Activated CD4-positive, alpha-beta T cell treated with anti-CD3 and anti-CD28 coated beads, Interleukin-2, amount 50 U/mL, for 24 hours (primary cell): ENCODE results near the gene TANC1.

Experiments used
- DNase-seq, 2 donors: peaks; one replicate each; pipeline ENCODE4 v3.0.0-alpha.2; 2020; ENCODE audit warnings: low read depth in 1 of 2, low spot score in 1 of 2

TANC1 gene

GRCh38 chr2:158960193-158960592 is 8.2 kb upstream of the TANC1 start:
- DNase-seq = no peak

- DNase-seq = no peak
Measured at GRCh38 chr2:158962074-158962473, 6.4 kb upstream of the TANC1 start.

DNA sequence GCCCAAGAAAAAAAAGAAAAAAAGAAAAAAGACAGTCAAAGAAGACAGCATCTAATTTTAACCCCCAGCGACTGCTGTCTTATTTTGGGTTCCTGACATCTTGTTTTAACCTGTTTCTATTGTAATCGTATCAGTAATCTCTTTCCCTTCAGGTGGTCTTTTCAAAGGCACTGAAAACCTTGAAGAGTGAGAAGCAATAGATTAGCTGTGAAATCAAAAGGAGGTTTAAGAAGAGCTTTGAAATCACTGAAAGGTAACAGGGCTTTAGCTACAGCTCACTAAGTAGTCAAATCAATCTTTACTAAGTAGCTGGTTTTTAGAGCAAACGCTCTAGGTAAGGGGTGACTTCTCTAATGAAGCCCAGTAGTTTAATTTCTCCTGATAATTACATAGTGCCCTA is 5.4 kb upstream of the TANC1 start:
- DNase-seq = no peak

DNA sequence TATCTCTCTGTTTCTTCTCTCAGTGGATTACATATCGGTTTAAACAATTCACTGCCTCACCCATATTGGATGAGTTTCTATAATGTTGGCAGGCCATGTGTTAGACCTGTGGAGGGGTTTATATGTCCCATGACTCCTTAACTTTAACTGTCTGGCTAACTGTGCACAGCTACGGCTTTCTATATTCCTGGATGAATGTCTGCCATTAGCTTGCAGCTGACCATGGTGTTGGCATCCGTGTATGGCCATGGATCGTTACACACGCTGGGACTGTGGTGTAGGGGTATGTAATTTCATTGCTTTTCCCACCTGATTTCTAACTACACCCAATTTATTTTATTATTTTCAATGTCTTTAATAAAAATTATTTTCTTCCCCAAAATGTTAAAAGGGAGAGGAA is 3.3 kb upstream of the TANC1 start:
- no peak for DNase-seq

- no peak for DNase-seq
Measured at GRCh38 chr2:158965641-158966040, 2.8 kb upstream of the TANC1 start.

GRCh38 chr2:158966312-158966711 is 2.1 kb upstream of the TANC1 start:
- DNase-seq = no peak

- DNase-seq = no peak
Measured at GRCh38 chr2:158967114-158967730, 1.2 kb upstream of the TANC1 start.

GRCh38 chr2:158967731-158968395 is 577 bp upstream of the TANC1 start:
- no peak for DNase-seq

DNA sequence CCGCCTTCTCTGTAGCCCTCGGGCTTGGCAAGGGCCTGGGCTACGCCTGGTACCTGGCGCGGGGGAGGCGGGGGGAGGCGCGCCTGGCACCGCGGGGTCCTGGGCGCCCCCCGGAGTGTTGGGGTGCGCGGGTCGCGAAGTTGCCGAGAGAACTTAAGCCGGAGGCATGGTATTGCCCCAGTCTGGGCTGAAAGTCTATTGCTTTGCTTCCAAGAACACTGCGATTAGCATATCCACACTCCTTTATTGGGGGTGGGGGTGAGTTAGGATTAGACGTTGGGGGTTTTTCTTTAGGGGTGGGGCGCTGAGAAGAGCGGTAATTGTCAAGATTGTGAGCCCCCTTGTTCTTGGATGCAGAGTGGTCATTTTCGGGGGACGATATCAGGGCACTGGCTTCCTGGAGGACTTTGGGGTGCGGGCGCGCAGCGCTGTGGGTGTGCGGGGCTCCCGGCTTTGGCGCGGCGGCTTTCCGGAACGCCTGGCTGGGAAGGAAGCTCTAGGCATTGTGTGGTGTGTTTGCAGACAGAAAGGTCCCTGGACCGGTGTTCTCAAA is 798 bp downstream of the TANC1 start:
- no peak for DNase-seq

- no peak for DNase-seq
Measured at GRCh38 chr2:158969715-158970240, 1.3 kb downstream of the TANC1 start.

DNA sequence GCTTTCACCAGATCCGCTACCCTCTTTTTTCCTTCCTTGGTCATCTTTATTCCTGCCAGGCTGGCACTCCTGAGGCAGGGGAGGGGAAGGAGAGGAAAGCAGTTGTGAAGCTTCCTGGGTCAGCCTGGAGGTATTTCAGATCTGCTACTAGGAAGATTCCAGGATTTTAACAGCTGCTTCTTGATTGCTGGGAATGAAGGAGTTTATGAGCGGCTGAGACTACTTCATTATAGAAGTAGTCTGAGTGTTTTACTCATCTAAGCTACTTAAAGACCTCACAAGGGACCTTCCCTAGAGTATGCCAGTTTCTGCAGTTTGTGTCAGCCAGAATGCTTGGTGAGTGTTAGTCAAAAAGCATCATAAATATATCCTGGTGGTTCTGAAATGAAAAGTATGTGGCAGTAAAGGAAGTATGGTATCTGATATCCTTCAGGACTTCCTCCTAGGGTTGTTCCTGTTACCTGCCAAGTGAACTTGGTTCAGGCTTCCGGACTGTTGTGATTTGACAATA is 1.9 kb downstream of the TANC1 start:
- no peak for DNase-seq

GRCh38 chr2:158973116-158973956 is 4.9 kb downstream of the TANC1 start:
- no peak for DNase-seq

DNA sequence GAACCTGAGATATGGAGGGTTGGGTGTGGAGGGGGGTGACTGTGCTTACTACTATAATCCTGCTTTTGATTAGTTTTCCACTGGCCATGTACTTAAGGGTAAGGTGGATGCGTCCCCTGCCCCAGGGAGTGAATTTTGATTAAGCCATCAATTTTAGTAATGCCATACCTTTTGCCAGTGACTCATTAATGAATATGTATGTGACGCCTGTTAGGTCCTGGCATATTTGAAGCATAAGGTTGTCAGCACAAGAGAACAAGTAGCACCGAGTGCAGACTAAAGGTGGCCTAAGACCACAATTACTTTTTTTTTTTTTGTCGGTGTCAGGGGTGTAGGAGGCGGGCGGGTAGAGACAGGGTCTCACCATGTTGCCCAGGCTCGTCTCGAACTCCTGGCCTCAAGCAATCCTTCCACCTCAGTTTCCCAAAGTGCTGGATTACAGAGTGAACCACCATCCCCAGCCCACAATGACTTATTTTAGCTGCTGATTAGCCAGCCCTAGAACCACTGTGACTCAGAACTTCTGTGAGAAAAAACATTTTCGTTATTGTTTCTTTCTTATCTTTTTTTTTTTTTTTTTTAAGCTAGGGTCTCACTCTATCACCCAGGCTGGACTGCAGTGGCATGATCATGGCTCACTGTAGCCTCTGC is 7.0 kb downstream of the TANC1 start:
- no peak for DNase-seq

GRCh38 chr2:158979772-158980171 is 11.3 kb downstream of the TANC1 start:
- no peak for DNase-seq

- DNase-seq = no peak
Measured at GRCh38 chr2:158984604-158985135, 16.2 kb downstream of the TANC1 start.

GRCh38 chr2:158988501-158988900 is 20.1 kb downstream of the TANC1 start:
- no peak for DNase-seq

DNA sequence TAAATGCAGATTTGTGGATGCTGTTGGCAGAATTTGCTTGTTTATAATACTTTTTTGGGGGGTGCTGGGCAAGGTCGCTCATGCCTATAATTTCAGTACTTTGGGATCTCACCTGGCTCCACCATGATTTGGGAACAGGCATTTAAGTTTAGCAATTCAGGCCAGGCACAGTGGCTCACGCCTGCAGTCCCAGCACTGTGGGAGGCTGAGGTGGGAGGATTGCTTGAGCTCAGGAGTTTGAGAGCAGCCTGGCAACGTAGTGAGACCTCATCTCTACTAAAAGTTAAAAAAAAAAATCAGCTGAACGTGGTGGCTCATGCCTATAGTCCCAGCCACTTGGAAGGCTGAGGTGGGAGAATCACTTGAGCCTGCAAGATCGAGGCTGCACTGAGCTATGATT is 20.7 kb downstream of the TANC1 start:
- DNase-seq = no peak

DNA sequence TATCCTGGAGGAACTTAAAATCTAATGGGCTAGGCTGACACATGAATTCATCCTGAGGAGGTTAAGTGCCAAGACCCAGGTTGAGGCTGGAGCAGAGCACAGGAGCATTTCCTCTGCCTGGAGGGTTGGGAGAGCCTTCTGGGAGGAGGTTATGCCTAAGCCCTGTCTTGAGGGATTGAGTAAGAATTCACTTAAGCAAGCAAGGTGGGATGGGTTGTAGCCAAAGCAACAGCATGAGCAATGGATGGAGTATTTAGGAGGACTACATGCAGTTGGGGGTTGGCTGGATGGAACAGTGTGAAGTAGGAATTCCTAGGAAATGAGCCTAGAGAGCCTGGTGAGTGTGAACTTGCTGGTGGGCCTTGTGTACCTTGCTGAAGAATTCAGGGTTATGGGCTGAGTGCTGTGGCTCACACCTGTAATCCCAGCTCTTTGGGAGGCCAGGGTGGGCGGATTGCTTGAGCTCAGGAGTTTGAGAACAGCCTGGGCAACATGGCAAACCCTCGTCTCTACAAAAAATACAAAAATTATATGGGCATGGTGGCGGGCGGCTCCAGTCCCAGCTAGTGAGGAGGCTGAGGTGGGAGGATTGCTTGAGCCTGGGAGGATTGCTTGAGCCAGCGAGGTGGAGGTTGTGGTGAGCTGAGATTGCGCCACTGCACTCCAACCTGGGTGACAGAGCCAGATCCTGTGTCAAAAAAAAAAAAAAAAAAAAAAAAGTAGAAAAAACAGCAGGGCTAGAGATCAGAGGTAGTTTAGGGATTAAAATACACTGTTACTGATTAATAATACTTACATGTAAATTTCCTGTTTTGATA is 22.2 kb downstream of the TANC1 start:
- DNase-seq = no peak

- no peak for DNase-seq
Measured at GRCh38 chr2:158993030-158993429, 24.6 kb downstream of the TANC1 start.
